ENCODE results near the gene SLAMF7.

Gene SLAMF7

GRCh38 chr1:160758521-160758920, 19.5 kb downstream of the SLAMF7 start:
- TF ChIP-seq CTCF (IDR thresholded peaks at IDR 0.05; ENCODE audit: low read length, missing control alignments) = no peak
- DNase-seq (ENCODE audit: low read depth) = no peak
- no peak overlapping the region for H3K4me3 ChIP-seq (replicated peaks; ENCODE audit: low read depth, low read length)

- no peak for DNase-seq (ENCODE audit: low read depth)
- no peak for TF ChIP-seq CTCF (IDR thresholded peaks at IDR 0.05; ENCODE audit: low read length, missing control alignments)
- no peak overlapping the region for H3K4me3 ChIP-seq (replicated peaks; ENCODE audit: low read depth, low read length)
Observed at GRCh38 chr1:160759740-160760139, 20.7 kb downstream of the SLAMF7 start.

- no peak for TF ChIP-seq CTCF (IDR thresholded peaks at IDR 0.05; ENCODE audit: low read length, missing control alignments)
- no peak for DNase-seq (ENCODE audit: low read depth)
- H3K4me3 ChIP-seq (replicated peaks; ENCODE audit: low read depth, low read length) = no peak overlapping the region
Observed at GRCh38 chr1:160761046-160761445, 22.0 kb downstream of the SLAMF7 start.

GRCh38 chr1:160761886-160762285, 22.8 kb downstream of the SLAMF7 start:
- no peak for TF ChIP-seq CTCF (IDR thresholded peaks at IDR 0.05; ENCODE audit: low read length, missing control alignments)
- DNase-seq (ENCODE audit: low read depth) = peak; percentile 49
- no peak overlapping the region for H3K4me3 ChIP-seq (replicated peaks; ENCODE audit: low read depth, low read length)

GRCh38 chr1:160763993-160764392, 24.9 kb downstream of the SLAMF7 start:
- no peak overlapping the region for H3K4me3 ChIP-seq (replicated peaks; ENCODE audit: low read depth, low read length)
- TF ChIP-seq CTCF (IDR thresholded peaks at IDR 0.05; ENCODE audit: low read length, missing control alignments) = no peak

GRCh38 chr1:160767395-160768294, 28.6 kb downstream of the SLAMF7 start:
- H3K4me3 ChIP-seq (replicated peaks; ENCODE audit: low read depth, low read length) = no peak overlapping the region
- DNase-seq (ENCODE audit: low read depth) = no peak
- TF ChIP-seq CTCF (IDR thresholded peaks at IDR 0.05; ENCODE audit: low read length, missing control alignments) = no peak

More at GRCh38 chr1:160763993-160764392, 24.9 kb downstream of the SLAMF7 start:
- no peak for DNase-seq (ENCODE audit: low read depth)

- no peak overlapping the region for H3K4me3 ChIP-seq (replicated peaks; ENCODE audit: low read depth, low read length)
- DNase-seq (ENCODE audit: low read depth) = peak; percentile 30
- peak; percentile 48 for TF ChIP-seq CTCF (IDR thresholded peaks at IDR 0.05; ENCODE audit: low read length, missing control alignments)
Observed at GRCh38 chr1:160768295-160768657, 29.2 kb downstream of the SLAMF7 start.

Measured in fibroblast of pulmonary artery (primary cell).